CD14-positive monocyte (primary cell): Measurements from ENCODE around the gene TANGO2. TPM values are rescaled to one million over a fixed set of nuclear protein-coding genes. Genes with fewer than 3 reads are reported as not detected.

ENCODE experiments used
- DNase-seq, 3 donors: peaks; one replicate each; pipeline ENCODE4 v3.0.0-alpha.2; 2011 to 2022
- H2AFZ ChIP-seq: 2 replicates; pipeline ENCODE4 v1.6.0; 2012; ENCODE audit warnings: mild to moderate bottlenecking, low read depth, low read length, inconsistent platforms; ENCODE audit not compliant: insufficient read depth, poor library complexity, severe bottlenecking
- H3K27ac ChIP-seq, 2 donors: 1 replicate in 1 of 2; 2 replicates in 1 of 2; pipeline ENCODE4 v1.5.1; 2012 to 2013; ENCODE audit warnings: low read length in 2 of 2, control low read depth in 1 of 2, inconsistent platforms in 1 of 2, low read depth in 1 of 2, mild to moderate bottlenecking in 1 of 2
- H3K27me3 ChIP-seq, 2 donors: one replicate each; pipeline versions ENCODE4 v1.6.0 to v1.6.1; 2011 to 2013; ENCODE audit warnings: low read length in 2 of 2; ENCODE audit not compliant: control insufficient read depth in 2 of 2, insufficient read depth in 2 of 2
- H3K36me3 ChIP-seq, 2 donors: replicated peaks in 1 of 2; 1 replicate in 1 of 2; 2 replicates in 1 of 2; pipeline versions ENCODE4 v1.5.1 to v1.6.1; 2012 to 2013; ENCODE audit warnings: low read length in 2 of 2, control low read depth in 1 of 2, inconsistent platforms in 1 of 2, mild to moderate bottlenecking in 1 of 2; ENCODE audit not compliant: insufficient read depth in 2 of 2, control insufficient read depth in 1 of 2
- H3K4me1 ChIP-seq, 2 donors: 1 replicate in 1 of 2; 2 replicates in 1 of 2; pipeline versions ENCODE4 v1.5.1 to v1.6.1; 2012 to 2013; ENCODE audit warnings: low read length in 2 of 2, control low read depth in 1 of 2, inconsistent platforms in 1 of 2, mild to moderate bottlenecking in 1 of 2, moderate library complexity in 1 of 2; ENCODE audit not compliant: insufficient read depth in 2 of 2, control insufficient read depth in 1 of 2
- H3K4me2 ChIP-seq: replicated peaks from 2 replicates; pipeline ENCODE3; 2012; ENCODE audit warnings: low read length, moderate library complexity, mild to moderate bottlenecking; ENCODE audit not compliant: poor library complexity, severe bottlenecking; ENCODE audit errors: extremely low read depth
- H3K4me3 ChIP-seq, 3 experiments: fragments of 200-600 bp in 1 of 3; sonication (generic) in 1 of 3; replicated peaks in 1 of 3; 1 replicate in 2 of 3; 2 replicates in 1 of 3; pipeline ENCODE4 v1.5.1; 2011 to 2013; ENCODE audit warnings: low read length in 3 of 3, mild to moderate bottlenecking in 3 of 3, control low read depth in 2 of 3, low read depth in 2 of 3, inconsistent platforms in 1 of 3, moderate library complexity in 1 of 3
- H3K79me2 ChIP-seq: 2 replicates; pipeline ENCODE4 v1.6.0; 2012; ENCODE audit warnings: mild to moderate bottlenecking, control low read depth, inconsistent platforms, low read length, moderate library complexity; ENCODE audit not compliant: insufficient read depth
- H3K9ac ChIP-seq: 2 replicates; pipeline ENCODE4 v1.6.0; 2017; ENCODE audit warnings: low read length, mild to moderate bottlenecking; ENCODE audit not compliant: insufficient read depth, poor library complexity, severe bottlenecking
- H3K9me3 ChIP-seq, 2 donors: replicated peaks in 1 of 2; 1 replicate in 1 of 2; 2 replicates in 1 of 2; pipeline versions ENCODE4 v1.5.1 to v1.6.1; 2012 to 2013; ENCODE audit warnings: low read length in 2 of 2, control low read depth in 1 of 2; ENCODE audit not compliant: control insufficient read depth in 1 of 2, insufficient read depth in 1 of 2
- H4K20me1 ChIP-seq: 2 replicates; pipeline ENCODE4 v1.6.0; 2012; ENCODE audit warnings: mild to moderate bottlenecking, low read length, control low read depth, moderate library complexity; ENCODE audit not compliant: insufficient read depth
- H3K27ac Mint-ChIP-seq, 7 donors: one replicate each; pipeline ENCODE4 v1.8.0; 2020; ENCODE audit warnings: mild to moderate bottlenecking in 7 of 7, mixed read lengths in 7 of 7, moderate library complexity in 6 of 7, inconsistent platforms in 2 of 7
- H3K27me3 Mint-ChIP-seq, 3 donors: one replicate each; pipeline ENCODE4 v1.8.0; 2021 to 2022; ENCODE audit warnings: low read depth in 3 of 3, mild to moderate bottlenecking in 3 of 3, mixed read lengths in 3 of 3, moderate library complexity in 3 of 3, inconsistent platforms in 1 of 3
- H3K36me3 Mint-ChIP-seq, 2 donors: one replicate each; pipeline ENCODE4 v1.8.0; 2020; ENCODE audit warnings: mixed read lengths in 2 of 2, inconsistent platforms in 1 of 2, mild to moderate bottlenecking in 1 of 2
- H3K4me1 Mint-ChIP-seq: one replicate; pipeline ENCODE4 v1.8.0; 2020; ENCODE audit warnings: mild to moderate bottlenecking, mixed read lengths
- H3K4me3 Mint-ChIP-seq, 2 donors: one replicate each; pipeline ENCODE4 v1.8.0; 2020; ENCODE audit warnings: mild to moderate bottlenecking in 2 of 2, mixed read lengths in 2 of 2, moderate library complexity in 1 of 2
- H3K9me3 Mint-ChIP-seq, 7 donors: one replicate each; pipeline ENCODE4 v1.8.0; 2020 to 2022; ENCODE audit warnings: mixed read lengths in 7 of 7, mild to moderate bottlenecking in 6 of 7, moderate library complexity in 6 of 7, inconsistent platforms in 2 of 7
- CTCF ChIP-seq: fragments of 200-600 bp; IDR thresholded peaks from one replicate; pipeline ENCODE4 v1.8.0; 2022; ENCODE audit warnings: antibody characterized with exemption, mild to moderate bottlenecking
- WGBS: methylation state at CpG from one replicate; pipeline ENCODE4 v1.1.5; 2013; ENCODE audit warnings: missing lambda C conversion rate; ENCODE audit not compliant: insufficient coverage; 5-methylcytosine and 5-hydroxymethylcytosine counted together
- intact Hi-C, 2 donors: fragments of 100-400 bp; cut with micrococcal nuclease; formaldehyde crosslinking; loops; one replicate each; pipeline versions ENCODE4 v1.15.0 to v1.15.1; 2023
- polyA plus RNA-seq, 3 donors: library from polyadenylated mRNA; depleted of rRNA in 1 of 3; unstranded in 2 of 3; stranded (reverse) in 1 of 3; fragments of 300-500 nt in 2 of 3; fragments of >200 nt in 1 of 3; fragmentation: Illumina TruSeq in 2 of 3; gene quantifications; 1 replicate in 2 of 3; 2 replicates in 1 of 3; pipeline ENCODE4 v1.2.3, GENCODE V29; 2012 to 2021

The TANGO2 gene
- polyA plus RNA-seq, 3 donors = 56.4 to 94.9 (median 58.2) TPM

GRCh38 chr22:20062766-20063083 is 41.8 kb downstream of the TANGO2 start:
- H3K27ac ChIP-seq = no peak overlapping the region
- no peak for DNase-seq
- no peak overlapping the region for H3K4me3 ChIP-seq
- no peaks in the 10 kb centered on the region for H3K4me1 ChIP-seq
- peaks cover 39% of the 10 kb centered on the region for H4K20me1 ChIP-seq
- H3K4me1 Mint-ChIP-seq = no peaks in the 10 kb centered on the region
- no peaks in the 10 kb centered on the region for H3K27me3 Mint-ChIP-seq
- WGBS = 93% methylated on average over 3 of the region's 11 CpGs
- H3K36me3 Mint-ChIP-seq = peaks cover 58 to 77% of the 10 kb centered on the region in 2 donors
- H2AFZ ChIP-seq = no peak overlapping the region
- no peak overlapping the region for H3K4me2 ChIP-seq
- H3K36me3 ChIP-seq = peaks cover 58 to 80% of the 10 kb centered on the region in 2 donors
- no peak for TF ChIP-seq CTCF
- H3K9me3 Mint-ChIP-seq = no peaks in the 10 kb centered on the region
- H3K4me3 Mint-ChIP-seq = no peak overlapping the region
- intact Hi-C loops = no loop called here
- H3K9ac ChIP-seq = no peak overlapping the region
- no peaks in the 10 kb centered on the region for H3K79me2 ChIP-seq
- no peaks in the 10 kb centered on the region for H3K9me3 ChIP-seq
- H3K27me3 ChIP-seq = no peaks in the 10 kb centered on the region
- H3K27ac Mint-ChIP-seq = no peak overlapping the region

- no peak for TF ChIP-seq CTCF
- no peak for DNase-seq
- intact Hi-C loops = no loop called here
- Histone ChIP-seq H4K20me1 (peaks cover 33% of the 10 kb centered on the region), H3K36me3 (peaks cover 51 to 72% of the 10 kb centered on the region in 2 donors), H3K4me2 (no peak overlapping the region), H3K27ac (no peak overlapping the region), H2AFZ (no peak overlapping the region), H3K79me2 (no peaks in the 10 kb centered on the region), H3K9ac (no peak overlapping the region), H3K4me3 (no peak overlapping the region), H3K4me1 (no peaks in the 10 kb centered on the region), H3K27me3 (no peaks in the 10 kb centered on the region), H3K9me3 (no peaks in the 10 kb centered on the region)
- peak overlapping the region in 3 of 7 donors; percentile 20 to 77 (median 58) for H3K27ac Mint-ChIP-seq
- WGBS = 96% methylated on average over 25 of the region's 27 CpGs
- H3K4me1 Mint-ChIP-seq = no peaks in the 10 kb centered on the region
- no peaks in the 10 kb centered on the region for H3K9me3 Mint-ChIP-seq
- no peaks in the 10 kb centered on the region for H3K27me3 Mint-ChIP-seq
- H3K4me3 Mint-ChIP-seq = no peak overlapping the region
- H3K36me3 Mint-ChIP-seq = peaks cover 50 to 69% of the 10 kb centered on the region in 2 donors
Measured at GRCh38 chr22:20063271-20064139, 42.6 kb downstream of the TANGO2 start.
